Neural crest cell (in vitro differentiated cells): Measurements from ENCODE around the gene MYL9. TPM values are rescaled to one million over a fixed set of nuclear protein-coding genes. Genes with fewer than 3 reads are reported as not detected.

Source experiments
- DNase-seq: peaks from one replicate; pipeline ENCODE4 v3.0.0; 2021; ENCODE audit warnings: low read depth, mixed read lengths, low spot score
- H3K27ac Mint-ChIP-seq: one replicate; pipeline ENCODE4 v1.8.0; 2021; ENCODE audit warnings: mild to moderate bottlenecking, mixed read lengths; ENCODE audit not compliant: unreplicated experiment
- H3K27me3 Mint-ChIP-seq: 2 replicates; pipeline ENCODE4 v1.8.0; 2021; ENCODE audit warnings: low read depth, mild to moderate bottlenecking, mixed read lengths
- H3K36me3 Mint-ChIP-seq: 2 replicates; pipeline ENCODE4 v1.8.0; 2021; ENCODE audit warnings: low read depth, mild to moderate bottlenecking, mixed read lengths
- H3K4me1 Mint-ChIP-seq: 2 replicates; pipeline ENCODE4 v1.8.0; 2021; ENCODE audit warnings: mixed read lengths
- H3K4me3 Mint-ChIP-seq: one replicate; pipeline ENCODE4 v1.8.0; 2021; ENCODE audit warnings: mild to moderate bottlenecking, mixed read lengths
- H3K9me3 Mint-ChIP-seq: 2 replicates; pipeline ENCODE4 v1.8.0; 2021; ENCODE audit warnings: mixed read lengths
- CTCF ChIP-seq: fragments of 200-600 bp; sonication (generic); conservative IDR thresholded peaks from 2 replicates; pipeline ENCODE4 v1.5.0; 2021; ENCODE audit warnings: antibody characterized with exemption, mild to moderate bottlenecking
- total RNA-seq: library from RNA; stranded (reverse); gene quantifications from 2 replicates; pipeline ENCODE4 v1.2.1, GENCODE V29; 2021

Gene MYL9
- total RNA-seq, 1 donor from 2014 or later, result 19.8 TPM

- Mint-ChIP-seq H3K4me3 (peak overlapping the region; percentile 96), H3K9me3 (no peaks in the 10 kb centered on the region), H3K4me1 (peaks cover 38% of the 10 kb centered on the region), H3K27ac (peak overlapping the region; percentile 97), H3K36me3 (no peaks in the 10 kb centered on the region), H3K27me3 (peaks cover 8% of the 10 kb centered on the region)
- peak; percentile 43 for DNase-seq
- no peak for TF ChIP-seq CTCF
Measured at GRCh38 chr20:36574366-36575135, 33.2 kb downstream of the MYL9 start.

GRCh38 chr20:36576081-36576445 lies 34.7 kb downstream of the MYL9 start:
- Mint-ChIP-seq H3K27ac (no peak overlapping the region), H3K27me3 (peaks cover 8% of the 10 kb centered on the region), H3K4me1 (peaks cover 38% of the 10 kb centered on the region), H3K4me3 (peak overlapping the region; percentile 96), H3K9me3 (no peaks in the 10 kb centered on the region), H3K36me3 (peaks cover 4% of the 10 kb centered on the region)
- TF ChIP-seq CTCF, result no peak
- DNase-seq, result no peak

GRCh38 chr20:36578356-36579041 lies 37.2 kb downstream of the MYL9 start:
- peaks cover 3% of the 10 kb centered on the region for H3K27me3 Mint-ChIP-seq
- no peak overlapping the region for H3K27ac Mint-ChIP-seq
- peaks cover 4% of the 10 kb centered on the region for H3K36me3 Mint-ChIP-seq
- no peak for DNase-seq
- TF ChIP-seq CTCF, result no peak
- H3K4me3 Mint-ChIP-seq, result no peak overlapping the region
- H3K9me3 Mint-ChIP-seq, result no peaks in the 10 kb centered on the region
- H3K4me1 Mint-ChIP-seq, result peaks cover 20% of the 10 kb centered on the region

- no peaks in the 10 kb centered on the region for H3K9me3 Mint-ChIP-seq
- no peaks in the 10 kb centered on the region for H3K27me3 Mint-ChIP-seq
- peaks cover 4% of the 10 kb centered on the region for H3K36me3 Mint-ChIP-seq
- H3K4me1 Mint-ChIP-seq, result peaks cover 14% of the 10 kb centered on the region
- TF ChIP-seq CTCF, result no peak
- DNase-seq, result no peak
- no peak overlapping the region for H3K27ac Mint-ChIP-seq
- peak overlapping the region; percentile 14 for H3K4me3 Mint-ChIP-seq
Measured at GRCh38 chr20:36579996-36580545, 38.8 kb downstream of the MYL9 start.

DNA sequence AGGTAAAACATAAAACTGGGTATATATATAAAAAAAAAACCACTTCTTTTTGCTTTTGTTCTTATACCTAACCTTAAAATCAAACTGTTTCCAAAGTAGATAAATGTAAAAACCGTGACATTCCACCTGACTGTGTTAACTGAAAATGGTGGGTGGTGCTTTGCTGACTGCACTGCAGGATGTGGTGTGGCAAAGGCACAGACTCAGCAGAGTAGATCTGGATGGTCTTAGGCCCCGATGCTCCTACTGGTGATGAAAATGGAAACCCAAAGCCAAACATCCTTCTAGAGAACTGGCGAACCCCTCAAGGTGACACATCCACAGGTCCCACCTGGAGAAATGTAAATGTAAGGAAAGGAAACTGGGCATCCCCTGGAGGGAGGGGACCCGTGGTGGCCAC lies 41.0 kb downstream of the MYL9 start:
- H3K9me3 Mint-ChIP-seq, result no peaks in the 10 kb centered on the region
- no peak overlapping the region for H3K4me3 Mint-ChIP-seq
- H3K4me1 Mint-ChIP-seq, result no peaks in the 10 kb centered on the region
- no peak for DNase-seq
- H3K36me3 Mint-ChIP-seq, result peaks cover 6% of the 10 kb centered on the region
- no peaks in the 10 kb centered on the region for H3K27me3 Mint-ChIP-seq
- no peak for TF ChIP-seq CTCF
- H3K27ac Mint-ChIP-seq, result no peak overlapping the region
